Stimulated activated memory B cell treated with anti-CD40 and anti-IgM and Interleukin-4, amounts not matched to agents 10 μg/mL and 1 μg/mL and 100 μg/mL, for 72 hours (primary cell): ENCODE results near the gene RIPOR3.
"Not testable (repeated sequence)": the region's sequence is repeated elsewhere in the genome, so short reads cannot be mapped to it uniquely, and the experiment has no call there.

ENCODE experiments used
- ATAC-seq: fragments of 150-1000 bp; cut with Tn5 transposase; 2 replicates; pipeline ENCODE4 v1.10.0; 2021
- H3K27ac Mint-ChIP-seq: one replicate; pipeline ENCODE4 v1.8.0; 2022; ENCODE audit warnings: mild to moderate bottlenecking, mixed read lengths
- H3K27me3 Mint-ChIP-seq: one replicate; pipeline ENCODE4 v1.8.0; 2022; ENCODE audit warnings: mixed read lengths
- H3K36me3 Mint-ChIP-seq: one replicate; pipeline ENCODE4 v1.8.0; 2022; ENCODE audit warnings: mixed read lengths
- H3K4me1 Mint-ChIP-seq: one replicate; pipeline ENCODE4 v1.8.0; 2022; ENCODE audit warnings: mixed read lengths
- H3K4me3 Mint-ChIP-seq: one replicate; pipeline ENCODE4 v1.8.0; 2022; ENCODE audit warnings: mild to moderate bottlenecking, moderate library complexity, mixed read lengths
- H3K9me3 Mint-ChIP-seq: one replicate; pipeline ENCODE4 v1.8.0; 2022; ENCODE audit warnings: mixed read lengths

Gene RIPOR3

DNA sequence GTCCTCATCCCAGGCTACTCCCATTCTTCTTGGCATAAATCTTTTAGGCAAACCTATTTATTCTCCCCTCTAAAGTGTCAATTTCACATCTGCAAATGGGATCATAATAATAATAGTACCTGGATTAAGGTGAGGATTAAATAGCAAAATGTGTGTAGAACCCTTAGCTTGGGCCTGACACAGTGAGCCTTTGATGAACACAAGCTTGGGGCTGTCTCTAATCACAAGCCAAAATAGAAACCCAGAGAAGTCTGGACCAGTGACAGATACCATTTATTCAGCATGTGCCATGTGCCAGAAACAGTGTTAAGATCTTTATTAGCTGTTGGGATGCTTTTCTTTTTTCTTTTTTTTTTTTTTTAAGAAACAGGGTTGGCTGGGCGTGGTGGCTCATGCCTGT, 25.2 kb upstream of the RIPOR3 start:
- Mint-ChIP-seq H3K27ac (no peak overlapping the region), H3K36me3 (no peaks in the 10 kb centered on the region), H3K4me1 (no peaks in the 10 kb centered on the region), H3K9me3 (no peaks in the 10 kb centered on the region), H3K27me3 (peaks cover 11% of the 10 kb centered on the region), H3K4me3 (no peak overlapping the region)
- no peak for ATAC-seq

DNA sequence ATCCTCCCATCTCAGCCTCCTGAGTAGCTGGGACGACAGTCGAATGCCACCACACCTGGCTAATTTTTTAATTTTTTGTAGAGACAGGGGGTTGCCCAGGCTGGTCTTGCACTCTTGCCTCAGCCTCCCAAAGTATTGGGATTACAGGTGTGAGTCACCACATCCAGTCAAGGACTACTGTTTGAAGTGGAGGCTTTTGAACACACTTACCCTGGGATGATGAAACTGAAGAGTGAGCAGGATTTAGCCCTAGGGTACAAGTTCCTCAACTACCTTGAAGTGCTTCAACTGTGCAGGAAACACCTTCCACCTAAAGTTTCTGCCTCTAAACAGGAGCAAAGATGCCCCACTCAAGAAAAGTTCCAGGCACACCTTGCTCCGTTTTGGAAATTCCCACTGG, 24.4 kb upstream of the RIPOR3 start:
- Mint-ChIP-seq H3K27me3 (peaks cover 19% of the 10 kb centered on the region), H3K9me3 (no peaks in the 10 kb centered on the region), H3K36me3 (no peaks in the 10 kb centered on the region), H3K4me3 (no peak overlapping the region), H3K27ac (no peak overlapping the region), H3K4me1 (no peaks in the 10 kb centered on the region)
- no peak for ATAC-seq

DNA sequence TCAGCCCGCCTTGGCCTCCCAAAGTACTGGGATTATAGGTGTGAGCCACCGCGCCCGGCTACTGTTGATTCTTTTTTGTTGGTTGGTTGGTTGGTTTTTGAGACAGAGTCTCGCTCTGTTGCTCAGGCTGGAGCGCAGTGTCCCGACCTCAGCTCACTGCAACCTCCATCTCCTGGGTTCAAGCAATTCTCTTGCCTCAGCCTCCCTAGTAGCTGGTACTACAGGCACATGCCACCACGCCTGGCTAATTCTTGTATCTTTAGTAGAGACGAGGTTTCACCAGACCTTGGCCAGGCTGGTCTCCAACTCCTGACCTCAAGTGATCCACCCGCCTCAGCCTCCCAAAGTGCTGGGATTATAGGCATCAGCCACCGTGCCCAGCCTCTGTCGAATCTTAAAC, 23.1 kb upstream of the RIPOR3 start:
- H3K4me3 Mint-ChIP-seq, H3K4me1 Mint-ChIP-seq, ATAC-seq, H3K9me3 Mint-ChIP-seq, H3K36me3 Mint-ChIP-seq, H3K27ac Mint-ChIP-seq: not testable (repeated sequence)
- H3K27me3 Mint-ChIP-seq: peaks cover 20% of the 10 kb centered on the region

DNA sequence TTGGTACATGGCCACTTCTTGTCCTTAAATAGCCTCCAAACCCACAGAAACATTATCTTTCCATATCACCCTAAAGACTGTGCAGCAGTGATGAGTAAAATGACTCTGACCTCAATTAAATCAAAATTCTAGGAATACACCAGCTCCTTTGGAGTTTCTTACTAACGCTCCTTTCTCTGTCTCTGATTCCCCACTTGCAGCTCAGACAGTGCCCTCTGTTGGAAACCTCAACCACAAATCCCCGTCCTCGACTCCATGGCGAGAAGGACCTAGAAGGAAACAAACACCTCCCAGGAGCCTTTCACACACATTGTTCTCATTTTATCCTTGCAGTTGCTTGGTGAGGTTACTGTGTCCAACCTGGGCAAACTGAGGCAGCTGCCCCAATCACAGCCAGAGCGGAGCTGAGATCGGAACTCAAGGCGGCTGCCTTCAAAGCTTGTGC, 22.3 kb upstream of the RIPOR3 start:
- no peaks in the 10 kb centered on the region for H3K9me3 Mint-ChIP-seq
- no peak overlapping the region for H3K4me3 Mint-ChIP-seq
- no peak for ATAC-seq
- H3K4me1 Mint-ChIP-seq: no peaks in the 10 kb centered on the region
- H3K36me3 Mint-ChIP-seq: no peaks in the 10 kb centered on the region
- H3K27me3 Mint-ChIP-seq: peaks cover 20% of the 10 kb centered on the region
- no peak overlapping the region for H3K27ac Mint-ChIP-seq

DNA sequence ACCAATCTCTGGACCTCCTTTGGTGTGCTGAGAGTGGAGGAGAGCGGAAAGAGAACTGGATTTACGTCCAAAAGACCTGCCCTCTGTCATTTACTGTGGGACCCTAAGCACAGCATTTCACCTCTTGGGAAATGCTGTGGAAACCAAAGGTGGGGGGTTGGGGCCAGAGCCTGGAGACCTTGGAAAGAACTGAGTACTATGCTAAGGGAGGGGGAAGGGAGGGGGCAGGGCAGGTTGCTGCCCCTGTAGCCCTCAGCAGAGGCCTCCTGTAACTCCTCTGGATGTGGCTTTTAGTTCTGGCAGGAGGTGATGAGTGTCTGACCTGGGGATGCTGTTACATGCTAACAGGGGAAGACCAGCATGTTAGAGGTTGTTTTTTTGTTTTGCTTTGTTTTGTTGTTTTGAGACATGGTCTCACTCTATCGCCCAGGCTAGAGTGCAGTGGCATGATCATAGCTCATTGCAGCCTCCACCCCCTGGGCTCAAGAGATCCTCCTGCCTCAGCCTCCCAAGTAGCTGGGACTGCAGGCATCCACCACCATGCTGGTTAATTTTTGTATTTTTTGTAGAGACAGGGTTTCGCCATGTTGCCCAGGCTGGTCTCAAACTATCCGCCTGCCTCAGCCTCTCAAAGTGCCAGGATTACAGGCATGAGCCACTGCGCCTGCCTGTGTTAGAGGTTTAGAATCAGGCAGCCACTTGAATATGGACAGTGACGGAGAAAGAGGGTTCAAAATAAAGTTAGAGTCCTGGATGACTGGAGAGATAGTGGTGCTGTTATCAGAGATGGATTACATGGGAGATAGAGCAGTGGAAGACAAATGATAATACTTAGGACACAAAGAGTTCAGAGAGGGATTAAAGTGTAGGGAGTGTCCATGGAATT, 21.7 kb upstream of the RIPOR3 start:
- Mint-ChIP-seq H3K27ac (no peak overlapping the region), H3K9me3 (no peaks in the 10 kb centered on the region), H3K27me3 (peaks cover 20% of the 10 kb centered on the region), H3K36me3 (no peaks in the 10 kb centered on the region), H3K4me3 (no peak overlapping the region), H3K4me1 (no peaks in the 10 kb centered on the region)
- no peak for ATAC-seq

DNA sequence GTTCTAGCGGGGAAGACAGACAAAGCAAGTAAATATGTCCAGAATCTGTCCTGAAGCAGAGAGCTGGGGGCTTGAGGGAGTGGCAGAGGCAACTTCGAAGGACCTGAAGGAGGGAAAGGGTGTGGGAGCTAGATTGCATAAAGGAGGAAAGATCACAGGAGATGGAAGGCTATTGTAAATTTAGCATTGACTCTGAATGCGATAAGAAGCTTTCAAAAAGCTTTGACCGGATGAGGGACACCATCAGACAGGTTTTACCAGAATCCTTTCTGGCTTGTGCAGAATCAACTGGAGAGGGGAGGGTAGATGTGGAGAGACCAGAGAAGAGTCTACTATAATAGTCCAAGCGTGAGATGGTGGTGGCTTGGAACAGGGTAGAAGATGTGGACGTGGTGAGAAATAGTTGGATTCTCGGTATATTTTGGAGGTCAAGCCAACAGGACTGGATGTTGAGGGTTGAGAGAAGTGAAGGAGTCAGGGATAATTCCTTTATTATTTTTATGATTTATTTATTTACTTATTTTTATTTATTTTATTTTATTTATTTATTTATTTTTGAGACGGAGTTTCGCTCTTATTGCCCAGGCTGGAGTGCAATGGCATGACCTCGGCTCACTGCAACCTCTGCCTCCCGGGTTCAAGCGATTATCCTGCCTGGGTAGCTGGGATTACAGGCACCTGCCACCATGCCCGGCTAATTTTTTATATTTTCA, 19.9 kb upstream of the RIPOR3 start:
- Mint-ChIP-seq H3K4me3 (no peak overlapping the region), H3K4me1 (no peaks in the 10 kb centered on the region), H3K27ac (no peak overlapping the region), H3K9me3 (no peaks in the 10 kb centered on the region), H3K36me3 (no peaks in the 10 kb centered on the region), H3K27me3 (peaks cover 21% of the 10 kb centered on the region)
- no peak for ATAC-seq

DNA sequence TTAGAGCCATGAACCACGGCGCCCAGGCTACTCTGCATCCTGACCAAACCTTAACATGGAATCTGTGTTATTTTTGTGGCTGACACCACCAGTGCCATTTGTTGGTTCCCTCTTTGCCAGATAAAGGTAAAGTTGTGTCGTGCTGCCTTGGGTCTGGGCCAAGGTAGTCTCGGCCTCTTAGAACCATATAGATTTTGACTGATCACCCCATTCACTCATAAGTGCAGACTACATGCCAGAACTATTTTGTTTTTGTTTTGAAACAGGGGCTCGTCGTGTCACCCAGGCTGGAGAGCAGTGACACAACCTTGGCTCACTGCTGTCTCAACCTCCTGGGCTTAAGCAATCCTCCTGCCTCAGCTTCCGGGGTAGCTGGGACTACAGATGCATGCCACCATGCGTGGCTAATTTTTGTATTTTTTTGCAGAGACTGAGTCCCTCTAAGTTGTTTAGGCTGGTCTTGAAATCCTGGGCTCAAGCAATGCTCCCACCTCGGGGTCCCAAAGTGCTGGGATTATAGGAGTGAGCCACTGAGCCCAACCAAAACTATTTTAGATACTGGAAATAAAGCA, 19.2 kb upstream of the RIPOR3 start:
- H3K27me3 Mint-ChIP-seq: peaks cover 28% of the 10 kb centered on the region
- H3K9me3 Mint-ChIP-seq: no peaks in the 10 kb centered on the region
- H3K4me1 Mint-ChIP-seq: no peaks in the 10 kb centered on the region
- no peaks in the 10 kb centered on the region for H3K36me3 Mint-ChIP-seq
- no peak for ATAC-seq
- no peak overlapping the region for H3K4me3 Mint-ChIP-seq
- H3K27ac Mint-ChIP-seq: no peak overlapping the region

DNA sequence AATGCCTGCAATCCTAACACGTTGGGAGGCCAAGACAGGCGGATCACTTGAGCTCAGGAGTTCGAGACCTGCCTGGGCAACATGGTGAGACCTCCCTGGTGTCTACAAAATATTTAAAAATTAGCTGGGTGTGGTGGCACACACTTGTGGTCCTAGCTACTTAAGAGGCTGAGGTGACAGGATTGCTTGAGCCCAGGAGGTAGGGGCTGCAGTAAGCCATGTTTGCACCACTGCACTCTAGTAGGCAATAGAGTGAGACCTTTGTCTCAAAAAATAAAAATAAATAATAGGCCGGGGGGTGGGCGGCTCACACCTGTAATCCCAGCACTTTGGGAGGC, 18.3 kb upstream of the RIPOR3 start:
- Mint-ChIP-seq H3K9me3 (no peaks in the 10 kb centered on the region), H3K36me3 (no peaks in the 10 kb centered on the region), H3K27ac (no peak overlapping the region), H3K27me3 (peaks cover 37% of the 10 kb centered on the region), H3K4me3 (no peak overlapping the region), H3K4me1 (no peaks in the 10 kb centered on the region)
- ATAC-seq: no peak

DNA sequence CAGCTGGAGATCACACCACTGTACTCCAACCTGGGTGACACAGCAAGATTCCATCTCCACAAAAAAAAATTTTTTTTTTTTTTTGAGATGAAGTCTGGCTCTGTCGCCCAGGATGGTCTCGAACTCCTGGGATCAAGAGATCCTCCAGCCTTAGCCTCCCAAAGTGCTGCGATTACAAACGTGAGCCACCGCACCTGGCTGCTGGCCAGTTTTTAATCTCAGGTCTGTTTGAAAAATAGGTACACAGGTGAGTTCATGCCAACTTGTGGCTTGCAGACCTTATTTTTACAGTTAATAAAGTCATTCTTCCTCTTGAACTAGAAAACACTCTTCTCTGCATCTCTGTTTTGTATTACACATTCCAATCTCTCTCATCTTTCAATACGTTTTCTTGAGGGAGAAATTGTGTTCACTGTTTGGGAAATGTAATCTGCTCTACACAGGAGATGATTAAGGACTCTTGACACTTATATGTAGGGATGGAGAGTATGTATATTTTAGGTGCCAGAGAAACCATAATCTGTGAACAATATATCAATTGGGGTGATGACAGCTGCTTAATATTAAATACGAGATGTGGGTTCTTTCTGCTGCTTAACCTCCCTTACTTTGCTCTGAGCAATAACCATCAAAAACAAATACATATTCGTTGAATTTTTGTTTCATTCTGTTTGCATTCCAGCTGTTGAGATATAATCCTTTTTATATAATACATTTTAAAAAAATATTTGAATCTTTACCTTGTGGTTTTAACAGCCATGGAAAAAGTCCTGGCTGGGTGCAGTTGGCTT, 17.7 kb upstream of the RIPOR3 start:
- no peaks in the 10 kb centered on the region for H3K4me1 Mint-ChIP-seq
- no peak overlapping the region for H3K27ac Mint-ChIP-seq
- H3K4me3 Mint-ChIP-seq: no peak overlapping the region
- no peak for ATAC-seq
- peaks cover 41% of the 10 kb centered on the region for H3K27me3 Mint-ChIP-seq
- H3K9me3 Mint-ChIP-seq: no peaks in the 10 kb centered on the region
- H3K36me3 Mint-ChIP-seq: no peaks in the 10 kb centered on the region

DNA sequence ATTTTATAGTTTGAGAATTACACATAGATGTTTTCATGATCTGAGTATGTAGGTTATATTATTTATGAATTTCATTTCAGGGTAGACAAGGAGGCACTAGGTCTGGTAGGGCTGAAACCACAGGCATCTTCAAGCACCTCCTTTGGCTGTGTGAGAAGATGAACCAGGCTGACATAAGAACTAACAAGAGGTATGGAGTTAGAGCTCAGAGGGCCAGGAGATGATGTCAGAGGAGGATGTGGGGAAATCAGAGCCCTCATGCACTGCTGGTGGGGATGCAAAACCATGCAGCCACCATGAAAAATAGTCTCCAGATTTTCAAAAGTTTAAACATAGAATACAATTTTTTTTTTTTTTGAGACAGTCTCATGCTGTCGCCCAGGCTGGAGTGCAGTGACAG, 13.6 kb upstream of the RIPOR3 start:
- no peaks in the 10 kb centered on the region for H3K36me3 Mint-ChIP-seq

DNA sequence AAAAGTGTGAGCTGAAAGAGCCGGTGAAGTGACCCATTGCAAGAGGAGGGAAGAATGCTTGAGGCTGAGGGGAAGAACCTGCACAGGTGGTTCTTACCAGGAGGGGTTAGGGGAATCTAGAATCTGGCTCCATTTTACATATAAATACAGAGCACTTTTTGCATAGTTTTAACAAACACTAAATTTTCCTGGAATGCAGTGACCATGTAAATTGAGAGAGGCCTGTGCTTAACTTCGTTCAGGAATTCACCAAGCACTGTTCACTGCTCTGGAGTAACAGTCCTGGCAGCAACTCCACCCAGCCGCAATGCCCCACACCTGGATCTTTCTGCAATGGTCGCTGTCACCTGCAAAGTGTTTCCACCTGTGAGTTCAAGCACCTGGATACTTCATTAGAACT, 13.2 kb upstream of the RIPOR3 start:
- no peaks in the 10 kb centered on the region for H3K4me1 Mint-ChIP-seq
- H3K4me3 Mint-ChIP-seq: no peak overlapping the region
- no peak overlapping the region for H3K27ac Mint-ChIP-seq
- H3K9me3 Mint-ChIP-seq: no peaks in the 10 kb centered on the region
- no peak for ATAC-seq
- H3K27me3 Mint-ChIP-seq: peaks cover 42% of the 10 kb centered on the region
- H3K36me3 Mint-ChIP-seq: no peaks in the 10 kb centered on the region

More for the DNA sequence above, 13.6 kb upstream of the RIPOR3 start:
- no peak overlapping the region for H3K4me3 Mint-ChIP-seq
- no peaks in the 10 kb centered on the region for H3K4me1 Mint-ChIP-seq
- H3K9me3 Mint-ChIP-seq: no peaks in the 10 kb centered on the region
- peaks cover 42% of the 10 kb centered on the region for H3K27me3 Mint-ChIP-seq
- no peak overlapping the region for H3K27ac Mint-ChIP-seq
- no peak for ATAC-seq

DNA sequence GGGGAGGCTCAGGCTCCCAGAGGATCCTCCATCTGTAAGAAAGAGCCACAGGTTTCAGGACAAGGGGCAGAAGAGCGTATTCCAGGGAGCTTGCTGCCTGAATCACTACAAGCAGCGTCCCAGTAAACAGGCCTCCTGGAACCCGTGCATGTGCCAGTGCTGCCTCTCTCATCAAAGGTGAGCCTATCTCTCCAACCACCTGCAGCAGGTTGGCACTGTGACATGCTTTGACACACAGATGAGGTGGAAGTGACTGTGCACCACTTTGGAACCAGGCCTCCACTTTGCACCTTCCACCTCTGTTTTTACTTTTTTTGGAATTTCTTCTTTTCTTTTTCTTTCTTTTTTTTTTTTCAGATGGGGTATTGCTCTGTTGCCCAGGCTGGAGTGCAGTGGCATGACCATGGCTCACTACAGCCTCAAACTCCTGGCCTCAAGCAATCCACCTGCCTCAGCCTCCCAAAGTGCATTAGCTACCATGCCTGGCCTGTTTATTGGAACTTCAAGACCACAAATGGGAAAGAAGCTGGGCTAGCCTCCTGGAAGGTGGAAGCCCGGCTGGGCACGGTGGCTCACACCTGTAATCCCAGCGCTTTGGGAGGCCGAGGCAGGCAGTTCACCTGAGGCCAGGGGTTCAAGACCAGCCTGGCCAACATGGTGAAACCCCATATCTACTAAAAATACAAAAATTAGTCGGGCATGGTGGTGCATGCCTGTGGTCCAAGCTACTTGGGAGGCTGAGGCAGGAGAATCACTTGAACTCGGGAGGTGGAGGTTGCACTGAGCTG, 12.5 kb upstream of the RIPOR3 start:
- H3K9me3 Mint-ChIP-seq, H3K36me3 Mint-ChIP-seq, H3K27ac Mint-ChIP-seq, H3K4me1 Mint-ChIP-seq, H3K4me3 Mint-ChIP-seq, ATAC-seq: not testable (repeated sequence)
- H3K27me3 Mint-ChIP-seq: peaks cover 42% of the 10 kb centered on the region

DNA sequence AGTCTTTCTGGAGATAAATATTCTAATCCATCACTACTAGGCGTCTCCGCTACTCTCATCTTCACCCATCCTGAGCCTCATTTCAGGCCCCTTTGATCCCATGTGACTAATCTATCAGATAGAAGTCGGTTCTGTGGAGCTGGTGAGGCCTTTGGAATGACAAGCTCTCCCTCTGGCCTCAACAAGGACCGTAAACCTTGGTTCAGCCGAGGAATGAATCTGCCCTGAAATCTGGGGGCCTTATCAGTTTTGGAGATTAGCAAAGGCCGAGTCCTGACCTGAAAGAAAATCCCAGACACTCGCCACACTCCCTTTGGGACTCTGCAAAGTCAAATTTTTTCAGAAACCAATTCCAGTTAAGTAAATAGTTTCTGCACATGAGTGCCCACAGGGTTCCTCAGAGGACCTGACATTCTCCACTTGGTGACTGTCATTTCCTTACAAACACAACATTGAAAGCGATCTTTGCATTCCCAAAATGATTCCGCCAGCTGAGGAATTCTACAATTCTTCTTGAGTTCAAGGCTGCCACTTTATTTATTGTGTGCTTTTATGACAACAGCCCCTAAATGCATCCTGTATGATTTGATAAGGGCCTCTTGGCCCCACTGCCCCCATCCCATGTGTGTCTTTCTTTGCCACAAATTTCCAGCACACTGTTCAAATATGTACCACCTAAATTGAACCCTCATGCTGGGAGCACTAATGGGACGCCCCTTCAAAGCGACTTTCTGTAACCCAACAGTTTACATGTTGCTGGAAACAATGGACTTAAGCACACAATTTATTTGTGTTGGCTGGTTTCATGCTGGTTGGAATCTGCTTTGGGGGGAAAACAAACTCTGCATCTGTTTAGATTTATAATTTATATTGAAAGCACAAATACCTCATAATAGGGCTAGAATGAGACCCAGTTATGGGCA, 10.0 kb upstream of the RIPOR3 start:
- Mint-ChIP-seq H3K9me3 (no peaks in the 10 kb centered on the region), H3K27ac (no peak overlapping the region), H3K4me3 (no peak overlapping the region), H3K4me1 (no peaks in the 10 kb centered on the region), H3K36me3 (no peaks in the 10 kb centered on the region), H3K27me3 (peaks cover 54% of the 10 kb centered on the region)
- no peak for ATAC-seq

DNA sequence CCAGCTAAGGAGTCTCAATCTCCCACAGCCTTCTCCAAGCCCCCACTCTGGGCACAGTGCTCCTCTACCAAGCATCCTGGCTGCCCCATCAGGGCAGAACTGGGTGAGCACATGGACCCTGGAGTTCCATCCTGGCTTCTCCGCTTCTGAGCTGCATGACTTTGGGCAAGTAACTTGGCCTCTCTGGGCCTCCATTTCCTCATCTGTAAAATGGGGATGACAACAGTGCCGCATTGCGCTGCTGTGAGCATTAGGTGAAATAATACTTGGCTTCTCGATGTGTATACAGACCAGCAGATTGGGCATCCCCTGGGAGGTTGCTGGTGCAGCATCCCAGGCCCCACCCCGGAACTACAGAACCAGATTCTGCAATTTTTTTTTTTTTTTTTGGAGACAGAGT, 8.3 kb upstream of the RIPOR3 start:
- Mint-ChIP-seq H3K4me3 (no peak overlapping the region), H3K9me3 (no peaks in the 10 kb centered on the region), H3K27ac (no peak overlapping the region), H3K36me3 (no peaks in the 10 kb centered on the region), H3K4me1 (no peaks in the 10 kb centered on the region), H3K27me3 (peaks cover 42% of the 10 kb centered on the region)
- ATAC-seq: no peak
